Measurements from ENCODE around the gene RPS6KA3.
"Not testable (repeated sequence)": the region's sequence is repeated elsewhere in the genome, so short reads cannot be mapped to it uniquely, and the experiment has no call there.

The RPS6KA3 gene

DNA sequence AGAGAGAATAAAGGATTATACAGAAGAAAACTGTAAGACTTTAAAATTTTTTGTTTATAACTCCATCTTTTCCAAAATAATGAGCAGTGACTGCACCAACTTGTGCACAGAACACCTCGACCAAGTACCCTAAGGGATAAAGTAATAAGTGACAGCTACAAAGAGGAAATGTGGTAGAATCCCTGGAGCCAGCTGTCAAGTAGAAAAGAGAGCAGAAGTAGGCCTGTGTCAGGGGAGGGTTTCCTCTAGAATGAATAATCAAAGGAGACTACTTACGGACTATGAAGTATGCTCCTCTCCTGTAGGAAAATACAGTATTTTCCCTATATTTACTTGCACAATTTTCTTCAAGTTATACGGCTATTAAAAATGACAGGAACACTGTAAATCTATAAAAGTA lies 126.3 kb downstream of the RPS6KA3 start:
- DNase-seq = no peak

DNA sequence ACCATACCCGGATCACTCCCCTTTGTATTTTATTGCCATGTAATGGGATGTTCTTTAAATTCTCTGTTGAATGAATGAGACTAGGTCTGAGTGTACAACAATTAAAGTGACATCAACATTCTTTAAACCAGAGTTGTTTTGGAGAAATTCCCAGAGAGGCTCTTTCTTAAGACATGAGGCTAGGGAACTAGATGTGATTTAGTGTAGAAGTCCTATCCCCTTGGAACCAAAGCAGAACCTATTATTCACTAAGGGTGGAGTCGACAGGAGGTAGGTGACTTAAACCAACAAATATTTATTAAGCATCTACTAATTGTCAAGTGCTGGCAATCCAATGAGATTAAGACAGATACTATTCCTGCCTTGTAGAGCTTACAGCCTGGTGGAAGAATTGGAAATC lies 126.7 kb downstream of the RPS6KA3 start:
- DNase-seq = no peak

DNA sequence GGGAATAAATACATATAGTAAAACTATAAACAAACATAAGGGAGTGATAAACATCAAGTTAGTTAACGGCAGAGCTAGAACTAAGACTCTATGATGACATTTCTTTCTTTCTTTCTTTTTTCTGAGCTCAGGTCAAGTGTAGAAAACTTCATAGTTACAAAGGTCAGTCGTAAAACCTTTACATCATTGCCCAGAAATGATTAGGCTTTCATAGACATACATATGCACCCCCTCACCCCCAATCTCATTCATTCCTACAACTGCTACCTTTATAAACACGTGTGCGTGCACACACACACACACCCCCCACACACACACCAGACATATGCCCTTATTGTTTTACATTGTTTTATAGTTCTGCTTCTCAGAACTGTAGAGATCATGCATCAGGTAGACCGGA lies 130.8 kb downstream of the RPS6KA3 start:
- no peak for DNase-seq

DNA sequence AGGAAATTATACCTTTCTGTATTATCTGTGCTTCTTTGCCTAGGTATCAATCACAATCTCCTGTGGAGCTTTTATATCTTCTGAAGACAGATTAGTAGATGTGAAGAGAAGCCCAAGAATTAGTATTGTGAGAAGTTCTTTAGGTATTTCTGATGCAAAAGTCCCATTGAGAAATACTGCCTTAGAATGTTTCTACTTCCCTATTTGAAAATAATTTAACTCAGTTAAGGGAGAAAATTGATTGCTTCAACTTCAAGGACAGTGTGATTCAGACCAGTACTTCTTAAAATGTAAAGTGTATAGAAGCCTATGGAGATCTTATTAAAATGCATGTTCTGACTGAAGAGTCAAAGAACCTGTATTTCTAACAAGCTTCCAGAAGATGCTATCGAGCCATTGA lies 134.0 kb downstream of the RPS6KA3 start:
- DNase-seq = no peak

DNA sequence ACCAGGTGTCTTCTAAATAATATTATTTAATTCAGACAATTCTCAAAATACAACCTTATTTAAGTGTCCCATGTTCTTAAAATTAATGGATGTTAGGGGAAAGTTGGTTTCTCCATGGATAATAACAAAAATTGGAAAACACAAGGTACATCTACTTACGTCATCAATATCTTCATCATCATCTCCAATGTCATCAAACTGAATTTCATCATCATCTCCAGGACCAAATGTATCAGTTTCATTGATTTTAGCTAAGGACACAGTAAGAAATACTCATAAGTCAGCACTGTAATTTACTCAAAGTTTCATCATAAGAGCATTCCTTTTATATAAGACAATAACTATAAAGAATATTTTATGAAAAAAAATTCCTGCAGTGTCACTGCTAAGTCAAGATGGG lies 136.4 kb downstream of the RPS6KA3 start:
- no peak for DNase-seq

DNA sequence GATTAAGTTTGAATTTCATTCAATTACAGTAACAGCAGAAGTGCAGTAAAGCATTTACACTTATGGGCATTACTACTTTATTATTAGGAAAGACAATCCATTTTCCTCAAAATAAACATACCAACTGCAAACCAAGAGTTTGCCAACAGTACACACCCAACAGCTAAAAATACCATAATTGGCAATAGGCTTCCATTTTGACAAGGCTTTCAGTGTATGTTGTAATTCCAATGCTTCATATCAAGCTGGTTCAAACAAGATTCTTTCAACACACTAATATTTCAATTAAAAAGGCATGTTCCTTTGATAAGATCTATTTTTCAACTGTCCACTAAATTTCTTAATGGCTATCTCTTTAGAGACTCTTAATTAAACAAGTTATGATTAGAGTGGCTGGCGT lies 137.2 kb downstream of the RPS6KA3 start:
- no peak for DNase-seq

DNA sequence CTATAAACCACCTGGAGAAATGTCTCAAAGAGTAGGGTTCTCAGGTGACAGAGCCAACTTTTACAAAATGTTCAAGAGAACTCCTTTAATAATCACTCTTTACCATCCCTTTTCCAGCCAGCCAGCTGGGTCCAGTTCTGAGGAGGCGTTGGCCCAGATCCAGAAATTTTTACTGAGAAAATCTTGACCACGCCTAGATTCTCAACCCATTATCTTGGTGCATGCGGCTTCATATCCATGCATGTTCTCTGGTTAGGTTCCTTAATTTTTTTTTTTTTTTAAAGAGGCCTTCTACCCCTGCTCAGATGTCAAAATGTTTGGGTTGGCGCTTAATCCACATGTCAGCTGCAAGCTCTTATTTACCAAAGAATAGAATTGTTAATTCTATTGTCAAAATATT lies 138.0 kb downstream of the RPS6KA3 start:
- no peak for DNase-seq

DNA sequence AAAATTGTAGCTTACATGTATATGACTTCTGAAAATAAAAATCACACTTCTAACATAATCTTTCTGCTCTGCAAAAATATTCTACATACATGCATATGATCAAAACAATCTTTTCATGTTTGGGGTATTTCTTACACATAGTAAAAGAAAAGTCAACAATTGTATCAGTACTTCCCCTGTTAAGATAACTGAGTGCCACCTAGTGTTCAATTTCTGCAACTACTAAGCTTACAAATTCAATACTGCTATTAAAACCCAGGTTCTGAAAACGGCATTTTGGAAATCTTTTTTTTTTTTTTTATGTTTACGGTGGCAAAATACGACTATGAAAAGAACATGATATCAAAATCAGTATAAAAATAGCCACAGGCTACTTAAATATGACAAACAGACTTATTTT lies 139.3 kb downstream of the RPS6KA3 start:
- DNase-seq = not testable (repeated sequence)

DNA sequence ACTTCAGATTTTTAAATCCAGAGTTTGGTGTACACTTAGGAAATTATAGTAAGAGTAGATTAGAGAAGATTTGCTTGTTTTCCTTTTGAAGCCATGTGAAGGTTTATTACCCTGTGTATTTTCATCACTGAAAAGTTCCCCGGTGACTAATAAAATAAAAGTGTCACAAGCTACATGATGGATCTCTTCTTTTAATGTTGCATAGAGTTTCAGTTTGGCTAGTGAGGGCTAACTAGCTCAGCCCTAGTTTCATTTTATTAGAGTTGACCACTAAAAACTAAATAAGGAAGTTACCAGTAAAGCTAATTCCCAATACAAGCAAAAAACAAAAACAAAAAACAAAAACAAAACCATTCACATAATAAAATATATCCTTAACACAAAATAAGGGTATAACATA lies 139.9 kb downstream of the RPS6KA3 start:
- DNase-seq = not testable (repeated sequence)

DNA sequence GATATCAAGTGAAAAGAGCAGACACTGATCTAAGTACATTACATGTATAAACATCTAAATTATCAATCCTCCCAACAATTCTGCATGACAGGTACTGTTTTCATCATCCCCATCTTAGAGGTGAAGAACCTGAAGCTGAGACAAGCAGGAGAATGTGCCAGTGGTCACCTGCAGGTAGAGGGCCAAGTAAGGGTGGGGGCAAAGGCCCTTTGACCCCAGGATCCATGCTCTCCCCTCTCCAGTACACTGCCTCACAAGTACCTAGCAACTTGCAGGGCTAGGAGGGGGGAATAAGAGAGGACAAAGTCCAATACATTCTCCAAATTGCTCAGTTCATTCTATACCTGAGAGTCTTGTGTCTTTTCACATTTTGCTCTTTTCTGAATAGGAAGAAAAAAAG lies 141.7 kb downstream of the RPS6KA3 start:
- no peak for DNase-seq

DNA sequence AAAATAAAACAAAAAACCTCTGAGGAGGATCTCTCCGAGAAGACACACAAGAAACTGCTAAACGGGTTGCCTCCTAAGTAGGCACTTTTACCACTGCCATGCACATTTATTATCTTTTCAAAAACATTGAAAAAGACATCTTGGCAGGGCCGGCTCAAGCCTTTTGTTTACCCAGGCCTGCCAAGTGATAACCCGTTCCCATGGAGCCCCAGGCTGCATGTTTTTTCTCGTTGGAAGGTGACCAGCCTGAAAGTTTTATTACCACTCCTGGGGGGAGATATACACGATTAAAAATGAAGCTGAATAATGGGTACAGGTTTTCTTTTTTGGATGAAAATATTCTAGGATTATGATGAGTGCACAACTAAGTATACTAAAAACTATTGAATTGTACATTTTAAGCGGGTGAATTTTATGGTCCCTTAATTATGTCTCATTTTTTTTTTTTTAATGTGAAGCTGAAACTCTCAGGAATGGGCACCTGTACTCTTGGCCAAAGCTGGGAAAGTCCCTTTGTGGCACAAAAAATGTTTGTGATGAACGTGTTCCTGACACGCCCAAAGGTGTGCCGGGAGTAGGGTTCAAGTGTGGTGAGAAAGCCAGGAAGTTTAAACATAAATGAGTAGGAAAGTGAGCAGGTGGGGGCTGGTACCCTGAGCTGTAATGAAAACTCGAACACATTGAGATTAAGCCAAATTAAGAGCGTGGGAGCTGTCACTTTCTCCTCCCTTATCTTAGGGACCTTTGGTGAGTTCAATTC lies 148.5 kb downstream of the RPS6KA3 start:
- no peak for DNase-seq

DNA sequence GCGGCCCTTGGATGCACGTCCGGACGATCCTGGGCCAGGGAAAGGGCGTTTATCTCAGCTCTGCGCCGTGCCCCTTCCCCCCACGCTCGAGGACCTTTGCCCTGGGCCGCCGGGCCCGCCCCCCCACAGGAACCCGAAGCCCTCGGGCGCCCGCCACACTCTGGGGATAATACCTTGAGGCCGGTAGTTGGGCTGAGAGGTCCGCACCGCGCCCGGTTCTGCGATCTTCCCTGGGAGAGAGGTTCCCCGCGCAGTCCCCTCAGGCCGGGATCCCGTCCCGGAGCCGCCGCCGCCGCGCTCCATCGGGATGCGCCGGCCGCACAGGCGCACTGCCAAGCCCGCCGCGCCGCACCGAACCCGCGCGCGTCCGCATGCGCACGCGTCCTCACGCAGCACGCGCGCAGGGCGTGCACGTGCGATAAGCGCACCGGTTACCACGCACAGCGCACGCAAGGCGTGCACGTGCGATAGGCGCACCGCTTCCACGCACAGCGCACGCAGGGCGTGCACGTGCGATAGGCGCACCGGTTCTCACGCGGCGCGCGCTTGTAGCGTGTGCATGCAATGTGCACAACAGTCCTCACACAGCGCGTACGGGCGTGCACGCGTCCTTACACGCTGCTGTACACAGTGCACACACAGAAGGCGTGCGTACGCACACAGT lies 150.0 kb downstream of the RPS6KA3 start, which contains the start of gene MAP7D2:
TSS of gene MAP7D2 (minus strand) at position 331 of the 664 bp plus-strand sequence. CDS start at position 303, 28 bp downstream.
- DNase-seq = no peak

DNA sequence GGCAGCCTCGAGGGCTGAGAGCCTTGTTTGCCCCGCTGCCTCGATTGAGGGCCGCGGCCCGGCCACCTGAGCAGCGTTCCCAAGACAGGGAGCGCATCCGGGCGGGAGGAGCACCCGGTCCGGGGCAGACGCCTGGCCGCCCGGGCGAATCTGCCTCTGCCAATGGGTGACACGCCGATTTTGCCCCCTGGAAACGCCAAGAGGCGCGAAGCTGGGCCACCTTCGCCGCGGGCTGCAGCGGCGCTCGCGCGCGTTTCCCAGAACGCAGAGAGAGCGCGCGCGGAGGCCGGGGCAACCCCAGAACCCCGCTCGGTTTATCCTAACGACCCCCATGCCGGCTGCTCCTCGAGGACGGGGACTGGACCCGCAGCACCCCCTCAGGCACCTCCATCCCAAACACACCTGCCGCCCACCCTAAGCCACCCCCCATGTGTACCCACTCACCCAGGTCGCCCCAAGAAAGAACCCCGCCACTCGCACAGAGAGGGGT lies 150.6 kb downstream of the RPS6KA3 start:
- no peak for DNase-seq

DNA sequence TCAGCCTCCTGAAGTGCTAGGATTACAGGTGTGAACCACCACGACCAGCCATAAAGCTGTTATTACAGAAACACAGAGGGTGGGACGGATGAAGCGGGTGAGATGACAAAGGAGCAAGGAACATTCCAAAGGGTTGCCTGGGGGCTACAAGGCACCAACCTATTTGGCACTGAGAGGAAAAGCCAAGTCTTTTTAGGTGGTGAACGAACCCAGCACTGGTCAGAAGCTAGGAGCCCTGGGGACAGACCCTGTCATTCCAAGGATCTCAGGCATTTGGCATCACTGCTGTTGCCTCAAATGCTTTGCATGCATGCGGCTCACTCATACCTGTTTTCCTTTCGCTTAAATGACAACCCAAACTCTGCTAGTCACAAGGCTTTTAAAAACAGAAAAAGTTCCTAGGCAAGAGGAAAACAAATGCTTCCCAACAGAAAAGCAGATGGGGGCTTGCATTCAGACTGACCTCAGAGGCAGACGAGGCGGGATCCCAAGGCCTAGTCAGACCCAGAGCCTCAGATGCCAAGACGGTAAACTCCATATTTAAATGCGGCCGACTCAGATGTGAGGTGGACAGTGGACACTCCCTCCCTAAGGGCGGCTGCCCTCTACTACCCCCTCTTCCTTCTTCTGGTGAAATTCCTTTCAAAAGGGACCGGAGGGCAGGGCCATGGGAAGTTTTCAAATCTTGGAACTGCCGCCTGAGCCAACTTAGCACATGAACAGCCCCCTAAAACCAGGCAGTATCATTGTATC lies 154.5 kb downstream of the RPS6KA3 start:
- DNase-seq = no peak

DNA sequence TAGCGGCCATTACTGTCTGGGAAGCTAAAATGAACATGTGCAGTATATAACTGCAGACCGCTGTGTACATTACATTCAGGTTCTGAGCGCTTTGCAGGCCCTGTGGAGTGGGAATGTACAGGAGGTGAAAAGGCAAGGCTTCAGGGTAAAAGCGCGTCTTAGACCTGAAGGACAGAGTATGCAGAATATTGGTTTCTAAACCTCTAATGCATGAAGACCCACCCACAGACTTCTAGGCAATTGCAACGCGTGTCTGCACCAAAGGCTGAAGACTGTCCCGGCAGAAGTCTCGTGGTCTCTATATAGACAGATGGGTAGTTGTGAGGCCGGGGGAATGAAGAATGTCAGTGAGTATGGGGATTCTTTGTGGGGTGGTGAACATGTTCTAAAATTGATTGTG lies 155.4 kb downstream of the RPS6KA3 start:
- no peak for DNase-seq

DNA sequence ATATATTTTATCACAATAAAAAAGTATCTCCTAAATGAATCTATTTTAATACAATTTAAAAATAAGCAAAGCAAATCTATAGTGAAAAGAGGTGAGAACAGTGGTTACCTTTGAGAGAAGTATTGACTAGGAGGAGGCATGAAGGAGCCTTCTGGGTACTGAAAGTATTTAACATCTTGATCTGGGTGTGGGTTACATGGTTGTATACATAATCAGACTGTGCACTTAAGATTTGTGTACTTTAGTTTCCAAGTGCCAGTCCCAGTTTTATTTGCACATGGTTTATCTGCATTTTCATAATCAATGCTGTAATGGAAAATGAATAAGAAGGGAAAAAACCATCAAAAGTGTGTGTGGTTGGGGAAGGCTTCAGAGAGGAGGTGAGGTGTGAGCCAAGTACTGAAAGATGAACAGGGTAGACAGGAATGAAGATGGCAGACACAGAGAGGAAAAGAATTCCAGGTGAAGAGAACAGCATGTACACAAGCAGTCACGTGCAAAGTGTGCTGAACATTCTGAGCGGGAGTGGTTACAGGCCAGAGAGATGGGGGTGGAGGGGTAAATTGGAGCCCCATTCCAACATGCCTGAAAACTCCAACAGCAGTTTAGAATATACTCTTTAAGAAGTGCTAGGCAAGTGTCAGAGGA lies 164.7 kb downstream of the RPS6KA3 start:
- no peak for DNase-seq
